Vagina (tissue), 2 donors: ENCODE data around the gene LDLRAD3.
A peak's percentile ranks its signal among the peaks of the same experiment; 100 is the strongest.

ENCODE experiments used
- CTCF ChIP-seq, 3 experiments: fragments of 450-650 bp in 2 of 3; fragments of 200-600 bp in 1 of 3; sonication (generic) in 1 of 3; IDR thresholded peaks; one replicate each; pipeline ENCODE4 v1.5.1; 2017 to 2019; ENCODE audit warnings: antibody characterized with exemption in 3 of 3, mild to moderate bottlenecking in 2 of 3, moderate library complexity in 2 of 3
- POLR2A ChIP-seq, 2 donors: fragments of 450-650 bp; IDR thresholded peaks; one replicate each; pipeline ENCODE4 v1.6.1; 2017; ENCODE audit warnings: antibody characterized with exemption in 2 of 2, mild to moderate bottlenecking in 2 of 2, moderate library complexity in 2 of 2
- POLR2AphosphoS5 ChIP-seq, 2 donors: sonication (generic); formaldehyde crosslinking; IDR thresholded peaks; one replicate each; pipeline ENCODE4 v1.9.0; 2017; ENCODE audit warnings: antibody characterized with exemption in 2 of 2, mild to moderate bottlenecking in 2 of 2, low read depth in 1 of 2; ENCODE audit not compliant: insufficient read depth in 1 of 2

- no peak for TF ChIP-seq CTCF (IDR thresholded peaks at IDR 0.05)
- TF ChIP-seq POLR2AphosphoS5 (IDR thresholded peaks at IDR 0.05; ENCODE audit: insufficient read depth in 1 of 2, low read depth in 1 of 2) = peak in 1 of 2 donors; percentile 10
- no peak for TF ChIP-seq POLR2A (IDR thresholded peaks at IDR 0.05)
Observed at GRCh38 chr11:36019722-36020121, 75.9 kb downstream of the LDLRAD3 start.
